ENCODE data around the gene NEK1. TPM values are rescaled to one million over a fixed set of nuclear protein-coding genes. Genes with fewer than 3 reads are reported as not detected.

Gene NEK1
- total and polyA plus RNA-seq, 7 donors, result 3.0 to 8.8 (median 7.6) TPM

DNA sequence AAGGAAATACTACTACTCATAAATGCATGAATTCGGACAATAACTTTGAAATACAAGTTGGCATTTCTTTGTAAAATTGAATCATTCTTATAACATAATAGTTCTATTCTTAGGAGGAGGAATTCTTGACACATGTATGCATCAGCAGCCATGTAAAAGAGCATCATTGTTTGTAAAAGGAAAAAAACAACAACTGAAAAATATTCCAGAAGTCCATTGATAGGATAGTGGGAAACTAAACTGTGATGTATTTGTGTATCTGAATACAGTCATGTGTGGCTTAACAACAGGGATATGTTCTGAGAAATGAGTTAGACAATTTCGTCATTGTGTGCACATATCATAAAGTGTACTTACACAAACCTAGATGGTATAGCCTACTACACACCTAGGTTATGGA lies 239.6 kb downstream of the NEK1 start:
- WGBS, 3 donors, result 93 to 94% (median 94%) methylated on average over 2 of the region's 2 CpGs
- intact Hi-C loops (cut with DNase I), result no loop called here

GRCh38 chr4:169369634-169370033 lies 242.7 kb downstream of the NEK1 start:
- H3K9me3 ChIP-seq, result no peaks in the 10 kb centered on the region
- 89 to 95% (median 93%) methylated on average over 6 of the region's 6 CpGs for WGBS, 3 donors
- ATAC-seq (no peak), DNase-seq (no peak)
- no peak overlapping the region for H3K27ac ChIP-seq
- no peak overlapping the region for H3K4me3 ChIP-seq
- H3K36me3 ChIP-seq (ENCODE audit: insufficient read depth in 1 of 2, low read depth in 1 of 2), result no peaks in the 10 kb centered on the region
- H3K4me1 ChIP-seq, result no peaks in the 10 kb centered on the region
- intact Hi-C loops (cut with DNase I), result no loop called here
- TF ChIP-seq CTCF (IDR thresholded peaks at IDR 0.05), result no peak
- no peaks in the 10 kb centered on the region for H3K27me3 ChIP-seq (ENCODE audit: insufficient read depth in 3 of 3, low read length in 2 of 3)

More for the DNA sequence above, 239.6 kb downstream of the NEK1 start:
- DNase-seq (no peak), ATAC-seq (no peak)
- Histone ChIP-seq H3K27ac (no peak overlapping the region), H3K9me3 (peaks cover 18% of the 10 kb centered on the region), H3K36me3 (ENCODE audit: insufficient read depth in 1 of 2, low read depth in 1 of 2) (no peaks in the 10 kb centered on the region), H3K27me3 (ENCODE audit: insufficient read depth in 3 of 3, low read length in 2 of 3) (no peaks in the 10 kb centered on the region), H3K4me1 (no peaks in the 10 kb centered on the region), H3K4me3 (no peak overlapping the region)
- TF ChIP-seq CTCF (IDR thresholded peaks at IDR 0.05), result no peak

GRCh38 chr4:169367826-169368225 lies 244.6 kb downstream of the NEK1 start:
- H3K4me3 ChIP-seq, result no peak overlapping the region

GRCh38 chr4:169366821-169367220 lies 245.6 kb downstream of the NEK1 start:
- intact Hi-C loops (cut with DNase I), result no loop called here
- 96 to 98% (median 98%) methylated on average over 5 of the region's 5 CpGs for WGBS, 3 donors
- DNase-seq, result no peak
- no peak overlapping the region for H3K27ac ChIP-seq
- ATAC-seq, result no peak
- H3K4me3 ChIP-seq, result no peak overlapping the region
- peaks cover under 1% of the 10 kb centered on the region for H3K4me1 ChIP-seq
- no peaks in the 10 kb centered on the region for H3K27me3 ChIP-seq (ENCODE audit: insufficient read depth in 3 of 3, low read length in 2 of 3)
- no peaks in the 10 kb centered on the region for H3K9me3 ChIP-seq
- H3K36me3 ChIP-seq (ENCODE audit: insufficient read depth in 1 of 2, low read depth in 1 of 2), result no peaks in the 10 kb centered on the region
- TF ChIP-seq CTCF (IDR thresholded peaks at IDR 0.05), result no peak

More at GRCh38 chr4:169367826-169368225, 244.6 kb downstream of the NEK1 start:
- intact Hi-C loops (cut with DNase I), result no loop called here
- no peak for DNase-seq
- H3K4me1 ChIP-seq, result no peaks in the 10 kb centered on the region
- no peaks in the 10 kb centered on the region for H3K36me3 ChIP-seq (ENCODE audit: insufficient read depth in 1 of 2, low read depth in 1 of 2)
- no peaks in the 10 kb centered on the region for H3K9me3 ChIP-seq
- H3K27ac ChIP-seq, result no peak overlapping the region
- ATAC-seq, result no peak
- no peaks in the 10 kb centered on the region for H3K27me3 ChIP-seq (ENCODE audit: insufficient read depth in 3 of 3, low read length in 2 of 3)
- TF ChIP-seq CTCF (IDR thresholded peaks at IDR 0.05), result no peak

GRCh38 chr4:169362607-169363006 lies 249.8 kb downstream of the NEK1 start:
- Histone ChIP-seq H3K27me3 (ENCODE audit: insufficient read depth in 3 of 3, low read length in 2 of 3) (no peaks in the 10 kb centered on the region), H3K36me3 (ENCODE audit: insufficient read depth in 1 of 2, low read depth in 1 of 2) (no peaks in the 10 kb centered on the region), H3K9me3 (no peaks in the 10 kb centered on the region), H3K27ac (no peak overlapping the region), H3K4me1 (peaks cover 4% of the 10 kb centered on the region), H3K4me3 (no peak overlapping the region)
- ATAC-seq, result no peak
- TF ChIP-seq CTCF (IDR thresholded peaks at IDR 0.05), result no peak
- intact Hi-C loops (cut with DNase I), result no loop called here
- DNase-seq, result no peak
- WGBS, 3 donors, result 64 to 73% (median 67%) methylated on average over 6 of the region's 6 CpGs

All from psoas muscle (tissue), 8 donors.